Testis (tissue), 3 donors: ENCODE measurements around the gene PRDM15. TPM values are rescaled to one million over a fixed set of nuclear protein-coding genes. Genes with fewer than 3 reads are reported as not detected.

Experiments
- DNase-seq: peaks from one replicate; pipeline ENCODE4 v3.0.0-alpha.2; 2019
- H3K27ac ChIP-seq, 2 donors: fragments of 200-600 bp; sonication (generic); one replicate each; pipeline ENCODE4 v1.5.1; 2019
- H3K27me3 ChIP-seq: fragments of 200-600 bp; sonication (generic); one replicate; pipeline ENCODE4 v1.5.1; 2019
- H3K36me3 ChIP-seq: fragments of 200-600 bp; sonication (generic); one replicate; pipeline ENCODE4 v1.5.1; 2017; ENCODE audit warnings: low read depth; ENCODE audit errors: missing control alignments
- H3K4me1 ChIP-seq: fragments of 200-600 bp; sonication (generic); one replicate; pipeline ENCODE4 v1.5.1; 2019
- H3K4me3 ChIP-seq, 2 donors: fragments of 200-600 bp; sonication (generic); one replicate each; pipeline ENCODE4 v1.5.1; 2017 to 2019
- H3K9me3 ChIP-seq: fragments of 200-600 bp; sonication (generic); one replicate; pipeline ENCODE4 v1.5.1; 2017
- POLR2A ChIP-seq: fragments of 450-650 bp; IDR thresholded peaks from one replicate; pipeline ENCODE4 v1.6.1; 2017; ENCODE audit warnings: antibody characterized with exemption, mild to moderate bottlenecking, moderate library complexity
- WGBS, 2 donors: methylation state at CpG; one replicate each; pipeline ENCODE4 v1.1.5; 2018; 5-methylcytosine and 5-hydroxymethylcytosine counted together
- intact Hi-C: fragments of 100-400 bp; cut with DNase I; formaldehyde crosslinking; loops from one replicate; pipeline ENCODE4 v1.15.1; 2023; ENCODE audit warnings: low total_unique reads
- polyA plus RNA-seq: library from polyadenylated mRNA; stranded (reverse); fragments of 350-450 nt; fragmentation: Illumina TruSeq; extraction: RNeasy Lipid Tissue Mini Kit (QIAGEN cat#74804); gene quantifications from one replicate; pipeline ENCODE4 v1.2.3, GENCODE V29; 2014; ENCODE audit warnings: low read depth, low replicate concordance; ENCODE audit not compliant: insufficient read depth
- total RNA-seq, 2 donors: library from RNA; depleted of rRNA; stranded (reverse); fragments of >200 nt; gene quantifications; one replicate each; pipeline ENCODE4 v1.2.3, GENCODE V29; 2016
- TF ChIP-seq, protein P1 (sequence below), 3 experiments: fragments of 450-650 bp in 2 of 3; fragments of 200-600 bp in 1 of 3; sonication (generic) in 1 of 3; IDR thresholded peaks; one replicate each; pipeline ENCODE4 v1.5.1; 2016 to 2019; ENCODE audit warnings: antibody characterized with exemption in 3 of 3, mild to moderate bottlenecking in 2 of 3, moderate library complexity in 1 of 3

Gene PRDM15
- total and polyA plus RNA-seq, 3 donors from 2014 or later: 8.2 to 21.4 (median 18.8) TPM

DNA sequence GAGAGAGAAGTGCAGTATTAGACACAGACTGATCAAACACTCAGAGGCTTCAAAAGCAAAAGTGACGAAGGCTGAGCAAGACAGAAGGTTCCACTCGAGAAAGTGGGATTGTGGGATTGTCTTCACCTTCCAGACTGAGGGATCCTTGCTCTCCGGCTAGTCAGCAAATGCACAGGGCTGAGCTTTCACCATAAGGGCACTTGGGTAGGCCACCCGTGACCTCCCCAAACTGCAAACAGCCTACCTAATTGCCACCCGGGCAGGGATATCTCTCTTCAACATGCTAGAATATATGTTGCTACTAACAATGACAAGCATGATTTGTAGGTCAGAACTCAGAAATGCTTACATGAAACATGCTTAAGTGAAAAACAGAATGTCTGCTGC is 77.0 kb downstream of the PRDM15 start:
- Histone ChIP-seq H3K27me3 (no peaks in the 10 kb centered on the region), H3K27ac (no peak overlapping the region), H3K4me1 (no peaks in the 10 kb centered on the region), H3K9me3 (no peaks in the 10 kb centered on the region), H3K36me3 (no peaks in the 10 kb centered on the region), H3K4me3 (no peak overlapping the region)
- TF ChIP-seq, protein P1, sequence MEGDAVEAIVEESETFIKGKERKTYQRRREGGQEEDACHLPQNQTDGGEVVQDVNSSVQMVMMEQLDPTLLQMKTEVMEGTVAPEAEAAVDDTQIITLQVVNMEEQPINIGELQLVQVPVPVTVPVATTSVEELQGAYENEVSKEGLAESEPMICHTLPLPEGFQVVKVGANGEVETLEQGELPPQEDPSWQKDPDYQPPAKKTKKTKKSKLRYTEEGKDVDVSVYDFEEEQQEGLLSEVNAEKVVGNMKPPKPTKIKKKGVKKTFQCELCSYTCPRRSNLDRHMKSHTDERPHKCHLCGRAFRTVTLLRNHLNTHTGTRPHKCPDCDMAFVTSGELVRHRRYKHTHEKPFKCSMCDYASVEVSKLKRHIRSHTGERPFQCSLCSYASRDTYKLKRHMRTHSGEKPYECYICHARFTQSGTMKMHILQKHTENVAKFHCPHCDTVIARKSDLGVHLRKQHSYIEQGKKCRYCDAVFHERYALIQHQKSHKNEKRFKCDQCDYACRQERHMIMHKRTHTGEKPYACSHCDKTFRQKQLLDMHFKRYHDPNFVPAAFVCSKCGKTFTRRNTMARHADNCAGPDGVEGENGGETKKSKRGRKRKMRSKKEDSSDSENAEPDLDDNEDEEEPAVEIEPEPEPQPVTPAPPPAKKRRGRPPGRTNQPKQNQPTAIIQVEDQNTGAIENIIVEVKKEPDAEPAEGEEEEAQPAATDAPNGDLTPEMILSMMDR (IDR thresholded peaks at IDR 0.05): no peak
- TF ChIP-seq POLR2A: no peak
- intact Hi-C loops: no loop called here
- WGBS, 2 donors: 93% methylated on average over 5 of the region's 5 CpGs
- no peak for DNase-seq

DNA sequence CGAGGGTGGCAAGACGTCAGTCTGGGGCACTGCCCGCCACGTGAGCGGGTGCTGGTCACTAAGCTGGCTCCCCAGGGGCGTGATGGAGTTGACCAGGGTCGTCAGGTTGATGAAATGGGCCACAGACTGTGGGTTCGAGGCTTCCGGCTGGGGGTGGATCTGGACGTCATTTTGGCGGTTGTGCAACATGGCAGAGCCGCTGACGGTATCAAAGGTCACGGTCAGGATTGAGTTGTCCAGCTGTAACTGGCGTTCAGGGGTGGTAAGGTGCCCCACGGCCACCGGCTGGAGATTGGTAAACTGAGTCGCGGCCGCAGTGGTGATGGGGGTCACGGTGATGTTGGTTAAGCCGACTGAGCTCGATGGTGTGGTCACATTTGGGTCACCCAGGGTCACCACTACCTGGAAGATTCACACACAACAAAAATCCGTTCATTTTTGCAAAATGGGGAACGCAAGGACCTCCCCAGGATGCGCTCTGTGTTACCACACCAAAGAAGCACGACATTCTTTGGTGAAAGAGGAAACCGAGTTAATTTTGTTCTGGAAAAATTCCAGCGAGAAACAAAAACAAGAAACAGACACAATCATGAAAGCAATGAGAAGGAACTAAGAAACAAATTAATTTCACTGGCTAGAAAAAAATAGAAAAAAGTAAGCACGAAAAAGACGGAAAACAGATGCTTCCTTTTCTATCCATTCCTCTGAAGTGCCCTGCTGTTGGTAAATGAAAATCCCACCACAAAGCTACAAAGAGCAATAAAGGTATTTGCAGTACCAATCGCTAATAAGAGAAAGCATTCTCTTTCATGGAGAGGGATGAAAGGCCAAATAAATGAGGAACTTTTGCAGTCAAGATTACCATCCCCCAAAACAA is 77.6 kb downstream of the PRDM15 start:
- intact Hi-C loops: no loop called here
- Histone ChIP-seq H3K27ac (no peak overlapping the region), H3K4me3 (no peak overlapping the region), H3K4me1 (no peaks in the 10 kb centered on the region), H3K27me3 (no peaks in the 10 kb centered on the region), H3K36me3 (no peaks in the 10 kb centered on the region), H3K9me3 (no peaks in the 10 kb centered on the region)
- DNase-seq: no peak
- 89 to 93% methylated on average over 24 to 32 of the region's 32 CpGs for WGBS, 2 donors
- TF ChIP-seq POLR2A: no peak
- TF ChIP-seq, protein P1 (IDR thresholded peaks at IDR 0.05): no peak

DNA sequence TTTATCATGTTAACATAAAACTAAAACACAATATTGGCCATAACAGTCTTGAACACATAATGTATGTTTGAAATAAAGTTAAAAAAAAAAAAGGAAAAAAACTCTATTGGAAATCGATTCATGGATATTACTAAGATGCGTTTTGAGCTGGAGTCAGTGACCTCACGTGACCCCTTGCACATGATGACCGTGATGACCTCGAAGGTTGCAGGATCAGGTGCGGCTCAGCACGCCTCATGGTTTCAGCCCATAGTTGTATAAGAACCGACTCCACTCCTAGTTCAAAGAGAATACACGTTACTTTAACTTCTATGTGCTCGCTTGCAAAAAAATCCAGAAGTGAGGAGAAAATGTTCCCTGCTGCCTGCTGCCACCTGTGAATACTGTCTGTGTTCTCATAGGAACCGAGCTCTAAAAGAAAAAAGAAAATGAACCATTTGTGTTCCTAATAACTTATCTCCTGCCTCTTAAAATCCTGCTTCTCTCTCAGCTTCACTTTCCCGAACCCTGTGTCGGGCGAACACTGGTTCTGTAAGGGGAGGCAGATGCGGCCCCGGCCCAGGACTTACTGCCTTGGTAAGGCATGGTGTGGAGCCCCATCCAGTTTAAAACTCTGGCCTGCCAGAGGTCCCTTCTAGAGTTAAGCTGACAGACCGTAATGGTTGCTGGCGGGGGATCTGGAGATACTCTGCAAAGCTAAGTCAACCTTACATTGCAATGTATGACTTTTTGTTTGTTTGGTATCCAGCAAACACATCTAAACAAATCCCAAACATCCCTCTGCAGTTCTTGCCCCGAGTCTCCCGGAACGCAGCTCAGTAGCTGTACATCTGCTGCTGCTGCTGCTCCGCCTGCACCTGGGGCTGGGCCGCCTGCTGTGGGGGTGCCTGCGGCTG is 78.5 kb downstream of the PRDM15 start:
- H3K9me3 ChIP-seq: no peaks in the 10 kb centered on the region
- WGBS, 2 donors: 82 to 89% methylated on average over 21 to 24 of the region's 24 CpGs
- DNase-seq: no peak
- H3K27ac ChIP-seq: no peak overlapping the region
- H3K27me3 ChIP-seq: no peaks in the 10 kb centered on the region
- no peak overlapping the region for H3K4me3 ChIP-seq
- intact Hi-C loops: no loop called here
- TF ChIP-seq, protein P1 (IDR thresholded peaks at IDR 0.05): no peak
- no peak for TF ChIP-seq POLR2A
- no peaks in the 10 kb centered on the region for H3K4me1 ChIP-seq
- H3K36me3 ChIP-seq: no peaks in the 10 kb centered on the region

DNA sequence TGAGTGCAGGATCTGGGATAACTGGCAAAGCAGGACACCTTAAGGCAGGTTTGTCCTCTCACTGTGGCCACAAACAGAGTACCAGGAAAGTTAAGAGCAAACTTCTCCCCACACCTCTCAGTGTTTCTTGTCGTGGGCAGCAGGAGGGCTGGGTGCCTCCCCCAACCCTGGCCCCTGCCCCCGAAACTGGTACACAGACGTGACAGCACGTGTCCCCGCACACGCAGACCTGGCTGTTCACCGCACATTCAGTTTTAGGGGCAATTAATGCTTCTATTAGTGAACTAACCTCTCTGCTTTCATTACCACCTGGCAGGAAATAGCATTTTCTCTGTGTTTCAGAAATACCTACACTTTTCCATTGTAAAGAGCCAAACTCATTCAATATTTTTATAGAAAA is 79.4 kb downstream of the PRDM15 start:
- Histone ChIP-seq H3K27me3 (no peaks in the 10 kb centered on the region), H3K27ac (no peak overlapping the region), H3K36me3 (no peaks in the 10 kb centered on the region), H3K9me3 (no peaks in the 10 kb centered on the region), H3K4me1 (no peaks in the 10 kb centered on the region), H3K4me3 (no peak overlapping the region)
- intact Hi-C loops: no loop called here
- TF ChIP-seq POLR2A: no peak
- TF ChIP-seq, protein P1 (IDR thresholded peaks at IDR 0.05): no peak
- WGBS, 2 donors: 86 to 90% methylated on average over 7 of the region's 7 CpGs
- no peak for DNase-seq
